Tibial nerve (tissue), 4 donors: Measurements from ENCODE around the gene ETNK1. TPM values are rescaled to one million over a fixed set of nuclear protein-coding genes. Genes with fewer than 3 reads are reported as not detected.

Experiments
- DNase-seq, 2 donors: peaks; one replicate each; pipeline ENCODE4 v3.0.0-alpha.2; 2019; ENCODE audit warnings: low spot score in 2 of 2
- H3K27ac ChIP-seq, 4 donors: fragments of 200-600 bp; sonication (generic) in 3 of 4; one replicate each; pipeline ENCODE4 v1.5.1; 2017 to 2019; ENCODE audit warnings: mild to moderate bottlenecking in 1 of 4
- H3K27me3 ChIP-seq, 2 donors: fragments of 200-600 bp; sonication (generic) in 1 of 2; one replicate each; pipeline versions ENCODE4 v1.5.1 to v1.6.0; 2017 to 2019
- H3K36me3 ChIP-seq, 3 donors: fragments of 200-600 bp; sonication (generic); one replicate each; pipeline ENCODE4 v1.5.1; 2018 to 2019
- H3K4me1 ChIP-seq, 4 donors: fragments of 200-600 bp; sonication (generic) in 3 of 4; one replicate each; pipeline ENCODE4 v1.5.1; 2017 to 2019
- H3K4me3 ChIP-seq, 4 donors: fragments of 200-600 bp; sonication (generic) in 3 of 4; one replicate each; pipeline ENCODE4 v1.5.1; 2017 to 2019; ENCODE audit warnings: mild to moderate bottlenecking in 1 of 4, moderate library complexity in 1 of 4
- H3K9me3 ChIP-seq, 4 donors: fragments of 200-600 bp; sonication (generic) in 3 of 4; one replicate each; pipeline ENCODE4 v1.5.1; 2017 to 2019
- EP300 ChIP-seq, 2 donors: sonication (generic); formaldehyde crosslinking; IDR thresholded peaks; one replicate each; pipeline ENCODE4 v1.6.1; 2017; ENCODE audit warnings: antibody characterized with exemption in 2 of 2, mild to moderate bottlenecking in 1 of 2
- POLR2A ChIP-seq, 2 donors: fragments of 450-650 bp; IDR thresholded peaks; one replicate each; pipeline ENCODE4 v1.6.1; 2017; ENCODE audit warnings: antibody characterized with exemption in 2 of 2, mild to moderate bottlenecking in 2 of 2, moderate library complexity in 2 of 2
- WGBS, 2 donors: methylation state at CpG; one replicate each; pipeline ENCODE4 v1.1.5; 2018; 5-methylcytosine and 5-hydroxymethylcytosine counted together
- total RNA-seq, 4 donors: library from RNA; depleted of rRNA; stranded (reverse); fragments of >200 nt; gene quantifications; one replicate each; pipeline ENCODE4 v1.1.0, GENCODE V29; 2016
- TF ChIP-seq, protein P1 (sequence below), 5 experiments: fragments of 200-600 bp in 3 of 5; fragments of 450-650 bp in 2 of 5; sonication (generic) in 3 of 5; IDR thresholded peaks; one replicate each; pipeline ENCODE4 v1.5.1; 2016 to 2019; ENCODE audit warnings: antibody characterized with exemption in 5 of 5, mild to moderate bottlenecking in 3 of 5, moderate library complexity in 2 of 5

Gene ETNK1
- total RNA-seq, 4 donors from 2014 or later: 31.5 to 43.9 (median 36.8) TPM

DNA sequence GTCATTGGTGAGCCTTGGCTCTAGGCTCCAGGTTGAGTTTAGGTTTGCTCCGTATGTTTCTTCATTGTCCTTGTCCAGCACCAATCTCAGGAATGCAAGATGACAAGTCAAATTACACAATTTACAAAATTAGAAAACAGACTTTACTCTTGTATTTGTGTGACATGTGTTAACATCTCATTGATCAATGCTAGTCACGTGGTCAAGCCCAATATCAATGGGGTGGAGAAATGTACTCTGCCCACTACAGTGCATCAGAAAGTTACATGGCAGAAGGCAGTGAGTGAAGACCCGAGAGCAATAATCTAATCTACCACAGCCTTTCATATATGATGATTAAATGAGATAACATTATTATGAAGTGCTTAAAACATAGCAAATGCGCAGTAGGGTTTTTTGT lies 94.8 kb downstream of the ETNK1 start:
- Histone ChIP-seq H3K36me3 (no peaks in the 10 kb centered on the region), H3K4me1 (no peaks in the 10 kb centered on the region), H3K4me3 (no peak overlapping the region), H3K27me3 (no peaks in the 10 kb centered on the region), H3K9me3 (no peaks in the 10 kb centered on the region), H3K27ac (no peak overlapping the region)
- no peak for DNase-seq
- TF ChIP-seq POLR2A (IDR thresholded peaks at IDR 0.05): no peak
- TF ChIP-seq EP300 (IDR thresholded peaks at IDR 0.05): no peak
- TF ChIP-seq, protein P1, sequence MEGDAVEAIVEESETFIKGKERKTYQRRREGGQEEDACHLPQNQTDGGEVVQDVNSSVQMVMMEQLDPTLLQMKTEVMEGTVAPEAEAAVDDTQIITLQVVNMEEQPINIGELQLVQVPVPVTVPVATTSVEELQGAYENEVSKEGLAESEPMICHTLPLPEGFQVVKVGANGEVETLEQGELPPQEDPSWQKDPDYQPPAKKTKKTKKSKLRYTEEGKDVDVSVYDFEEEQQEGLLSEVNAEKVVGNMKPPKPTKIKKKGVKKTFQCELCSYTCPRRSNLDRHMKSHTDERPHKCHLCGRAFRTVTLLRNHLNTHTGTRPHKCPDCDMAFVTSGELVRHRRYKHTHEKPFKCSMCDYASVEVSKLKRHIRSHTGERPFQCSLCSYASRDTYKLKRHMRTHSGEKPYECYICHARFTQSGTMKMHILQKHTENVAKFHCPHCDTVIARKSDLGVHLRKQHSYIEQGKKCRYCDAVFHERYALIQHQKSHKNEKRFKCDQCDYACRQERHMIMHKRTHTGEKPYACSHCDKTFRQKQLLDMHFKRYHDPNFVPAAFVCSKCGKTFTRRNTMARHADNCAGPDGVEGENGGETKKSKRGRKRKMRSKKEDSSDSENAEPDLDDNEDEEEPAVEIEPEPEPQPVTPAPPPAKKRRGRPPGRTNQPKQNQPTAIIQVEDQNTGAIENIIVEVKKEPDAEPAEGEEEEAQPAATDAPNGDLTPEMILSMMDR (IDR thresholded peaks at IDR 0.05): no peak
- WGBS, 2 donors: 92 to 95% methylated on average over 4 of the region's 4 CpGs

GRCh38 chr12:22722081-22722480 lies 97.1 kb downstream of the ETNK1 start:
- no peak overlapping the region for H3K27ac ChIP-seq
- no peak for DNase-seq
- no peaks in the 10 kb centered on the region for H3K36me3 ChIP-seq
- H3K4me1 ChIP-seq: no peaks in the 10 kb centered on the region
- H3K4me3 ChIP-seq: no peak overlapping the region
- H3K27me3 ChIP-seq: no peaks in the 10 kb centered on the region
- 67 to 77% methylated on average over 2 of the region's 2 CpGs for WGBS, 2 donors
- TF ChIP-seq EP300 (IDR thresholded peaks at IDR 0.05) (no peak), POLR2A (IDR thresholded peaks at IDR 0.05) (no peak)
- TF ChIP-seq, protein P1 (IDR thresholded peaks at IDR 0.05): no peak
- no peaks in the 10 kb centered on the region for H3K9me3 ChIP-seq

- H3K9me3 ChIP-seq: no peaks in the 10 kb centered on the region
- H3K4me3 ChIP-seq: no peak overlapping the region
- WGBS, 2 donors: 47 to 59% methylated on average over 1 of the region's 1 CpG
- H3K4me1 ChIP-seq: no peaks in the 10 kb centered on the region
- H3K36me3 ChIP-seq: no peaks in the 10 kb centered on the region
- TF ChIP-seq, protein P1 (IDR thresholded peaks at IDR 0.05): no peak
- no peak for TF ChIP-seq EP300 (IDR thresholded peaks at IDR 0.05)
- TF ChIP-seq POLR2A (IDR thresholded peaks at IDR 0.05): no peak
- DNase-seq: no peak
- no peaks in the 10 kb centered on the region for H3K27me3 ChIP-seq
- H3K27ac ChIP-seq: no peak overlapping the region
Measured at GRCh38 chr12:22722779-22723178, 97.8 kb downstream of the ETNK1 start.

DNA sequence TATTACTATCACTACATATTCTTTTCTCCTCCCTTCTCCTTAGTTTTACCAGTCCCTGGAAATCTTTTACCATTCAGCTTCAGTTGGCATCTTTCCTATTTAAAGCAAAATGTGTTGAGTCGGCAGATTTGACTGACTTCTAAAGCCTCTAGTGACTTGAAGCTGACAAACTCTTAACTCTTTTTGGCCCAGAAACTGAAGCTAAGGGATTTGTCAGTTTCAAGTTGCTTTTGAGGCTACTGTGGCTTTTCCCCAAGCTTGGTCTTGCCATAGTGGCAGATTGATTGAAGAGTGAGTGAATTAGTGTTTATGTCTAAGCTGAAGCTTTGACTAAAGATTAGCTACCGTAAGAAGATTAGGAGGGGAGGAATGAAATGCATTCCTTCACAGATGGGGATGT lies 104.0 kb downstream of the ETNK1 start:
- Histone ChIP-seq H3K9me3 (no peaks in the 10 kb centered on the region), H3K4me3 (no peak overlapping the region), H3K36me3 (no peaks in the 10 kb centered on the region), H3K4me1 (peaks cover 0 to 23% (median 9%) of the 10 kb centered on the region in 4 donors), H3K27ac (peak overlapping the region in 2 of 4 donors; percentile 66 to 76), H3K27me3 (no peaks in the 10 kb centered on the region)
- DNase-seq: no peak
- no peak for TF ChIP-seq EP300 (IDR thresholded peaks at IDR 0.05)
- TF ChIP-seq, protein P1 (IDR thresholded peaks at IDR 0.05): no peak
- TF ChIP-seq POLR2A (IDR thresholded peaks at IDR 0.05): no peak
- 43 to 47% methylated on average over 2 of the region's 2 CpGs for WGBS, 2 donors

DNA sequence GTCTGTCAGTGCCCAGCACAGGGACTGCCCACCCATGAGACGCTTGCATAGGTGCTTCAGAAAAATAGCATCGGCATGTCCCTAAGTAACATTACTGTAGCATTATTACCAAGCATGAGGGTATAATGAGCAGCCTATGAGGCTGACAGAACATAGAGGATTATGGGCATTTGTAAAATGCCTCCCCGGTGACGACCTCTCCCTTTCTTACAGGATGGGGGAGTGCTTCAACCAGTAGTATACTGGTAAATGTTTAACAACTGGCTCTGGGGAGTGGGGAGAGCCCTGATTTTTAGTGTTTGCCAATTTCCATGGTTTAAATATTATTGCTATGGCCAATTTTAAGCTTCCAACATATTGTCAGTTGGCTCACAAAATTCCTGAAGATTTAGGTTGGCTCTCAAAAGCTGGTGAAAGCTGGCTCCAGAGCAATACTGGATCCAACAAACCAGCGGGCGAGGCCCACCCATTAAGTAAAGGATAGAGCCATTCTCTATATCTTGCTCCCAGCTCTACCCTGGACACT lies 104.5 kb downstream of the ETNK1 start:
- Histone ChIP-seq H3K27me3 (no peaks in the 10 kb centered on the region), H3K36me3 (no peaks in the 10 kb centered on the region), H3K27ac (peak overlapping the region in 2 of 4 donors; percentile 66 to 76), H3K9me3 (no peaks in the 10 kb centered on the region), H3K4me1 (peaks cover 0 to 23% (median 9%) of the 10 kb centered on the region in 4 donors), H3K4me3 (peak overlapping the region in 1 of 4 donors; percentile 21)
- TF ChIP-seq POLR2A (IDR thresholded peaks at IDR 0.05): no peak
- no peak for TF ChIP-seq EP300 (IDR thresholded peaks at IDR 0.05)
- TF ChIP-seq, protein P1 (IDR thresholded peaks at IDR 0.05): no peak
- whole genome bisulfite sequencing, 2 donors: 79 to 86% methylated on average over 6 of the region's 6 CpGs
- no peak for DNase-seq
